ENCODE measurements around the gene RBM17.

GRCh38 chr10:6089334-6090219 is 743 bp downstream of the RBM17 start:
- TF ChIP-seq JUND (IDR thresholded peaks at IDR 0.05) (no peak), CTCF (IDR thresholded peaks at IDR 0.05; ENCODE audit: low read depth, low read length, missing input control) (no peak)
